Upper lobe of left lung (tissue), 4 donors: ENCODE results near the gene FAM53B.
"Not testable (repeated sequence)": the region's sequence is repeated elsewhere in the genome, so short reads cannot be mapped to it uniquely, and the experiment has no call there.

Experiments used
- CTCF ChIP-seq, 6 experiments: fragments of 450-650 bp in 4 of 6; fragments of 200-600 bp in 2 of 6; sonication (generic) in 2 of 6; IDR thresholded peaks; one replicate each; pipeline ENCODE4 v1.5.1; 2016 to 2019; ENCODE audit warnings: antibody characterized with exemption in 6 of 6
- POLR2AphosphoS5 ChIP-seq, 2 donors: sonication (generic); formaldehyde crosslinking; IDR thresholded peaks; one replicate each; pipeline ENCODE4 v1.5.1; 2017; ENCODE audit warnings: antibody characterized with exemption in 2 of 2

DNA sequence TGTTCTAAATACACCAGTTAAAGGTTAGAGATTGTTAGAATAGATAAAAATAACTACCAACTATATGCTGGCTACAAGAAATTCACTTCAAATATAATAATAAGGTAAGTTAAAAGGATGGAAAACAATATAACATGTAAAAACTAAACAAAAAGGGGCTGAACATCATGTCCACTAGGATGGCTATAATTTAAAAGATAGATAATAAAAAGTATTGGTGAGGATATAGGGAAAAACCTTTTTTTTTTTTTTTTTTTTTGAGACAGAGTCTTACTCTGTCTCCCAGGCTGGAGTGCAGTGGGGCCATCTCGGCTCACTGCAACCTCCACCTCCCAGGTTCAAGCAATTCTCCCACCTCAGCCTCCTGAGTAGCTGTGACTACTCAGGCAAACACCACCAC, 38.7 kb upstream of the FAM53B start:
- TF ChIP-seq CTCF, POLR2AphosphoS5 (IDR thresholded peaks at IDR 0.05): not testable (repeated sequence)
